ENCODE results near the gene ZNF655.

DNA sequence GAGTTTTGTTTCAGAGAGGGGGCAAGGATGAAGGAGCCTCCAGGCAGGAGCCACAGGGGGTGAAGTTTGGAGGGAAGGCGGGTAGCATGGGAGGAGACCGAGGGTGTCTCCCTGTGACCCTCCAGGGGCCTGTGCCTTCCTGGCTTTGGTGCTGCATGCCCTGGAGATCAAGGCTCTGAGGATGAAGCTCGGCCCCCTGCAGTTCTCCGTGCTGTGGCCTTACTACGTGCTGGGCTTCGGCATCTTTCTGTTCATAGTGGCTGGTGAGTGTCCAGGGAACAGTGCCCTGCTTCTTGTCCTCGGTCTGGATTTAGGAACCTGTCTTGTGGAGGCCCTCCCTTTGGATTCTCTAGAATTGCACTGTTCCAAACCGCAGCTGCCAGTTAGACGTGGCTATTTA is 49.1 kb downstream of the ZNF655 start:
- no peak for TF ChIP-seq POLR2A (IDR thresholded peaks at IDR 0.05)
- TF ChIP-seq, protein P1, sequence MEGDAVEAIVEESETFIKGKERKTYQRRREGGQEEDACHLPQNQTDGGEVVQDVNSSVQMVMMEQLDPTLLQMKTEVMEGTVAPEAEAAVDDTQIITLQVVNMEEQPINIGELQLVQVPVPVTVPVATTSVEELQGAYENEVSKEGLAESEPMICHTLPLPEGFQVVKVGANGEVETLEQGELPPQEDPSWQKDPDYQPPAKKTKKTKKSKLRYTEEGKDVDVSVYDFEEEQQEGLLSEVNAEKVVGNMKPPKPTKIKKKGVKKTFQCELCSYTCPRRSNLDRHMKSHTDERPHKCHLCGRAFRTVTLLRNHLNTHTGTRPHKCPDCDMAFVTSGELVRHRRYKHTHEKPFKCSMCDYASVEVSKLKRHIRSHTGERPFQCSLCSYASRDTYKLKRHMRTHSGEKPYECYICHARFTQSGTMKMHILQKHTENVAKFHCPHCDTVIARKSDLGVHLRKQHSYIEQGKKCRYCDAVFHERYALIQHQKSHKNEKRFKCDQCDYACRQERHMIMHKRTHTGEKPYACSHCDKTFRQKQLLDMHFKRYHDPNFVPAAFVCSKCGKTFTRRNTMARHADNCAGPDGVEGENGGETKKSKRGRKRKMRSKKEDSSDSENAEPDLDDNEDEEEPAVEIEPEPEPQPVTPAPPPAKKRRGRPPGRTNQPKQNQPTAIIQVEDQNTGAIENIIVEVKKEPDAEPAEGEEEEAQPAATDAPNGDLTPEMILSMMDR (IDR thresholded peaks at IDR 0.05), result no peak

All from heart left ventricle (tissue), 13 donors.